ENCODE results near the gene PLP1.

PLP1 gene

DNA sequence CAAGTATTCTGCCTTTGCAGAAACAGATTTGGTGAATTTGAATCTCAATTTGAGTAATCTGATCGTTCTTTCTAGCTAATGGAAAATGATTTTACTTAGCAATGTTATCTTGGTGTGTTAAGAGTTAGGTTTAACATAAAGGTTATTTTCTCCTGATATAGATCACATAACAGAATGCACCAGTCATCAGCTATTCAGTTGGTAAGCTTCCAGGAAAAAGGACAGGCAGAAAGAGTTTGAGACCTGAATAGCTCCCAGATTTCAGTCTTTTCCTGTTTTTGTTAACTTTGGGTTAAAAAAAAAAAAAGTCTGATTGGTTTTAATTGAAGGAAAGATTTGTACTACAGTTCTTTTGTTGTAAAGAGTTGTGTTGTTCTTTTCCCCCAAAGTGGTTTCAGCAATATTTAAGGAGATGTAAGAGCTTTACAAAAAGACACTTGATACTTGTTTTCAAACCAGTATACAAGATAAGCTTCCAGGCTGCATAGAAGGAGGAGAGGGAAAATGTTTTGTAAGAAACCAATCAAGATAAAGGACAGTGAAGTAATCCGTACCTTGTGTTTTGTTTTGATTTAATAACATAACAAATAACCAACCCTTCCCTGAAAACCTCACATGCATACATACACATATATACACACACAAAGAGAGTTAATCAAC lies 15.3 kb downstream of the PLP1 start:
- Histone ChIP-seq H3K4me3 (replicated peaks; ENCODE audit: low read depth, low read length) (no peak overlapping the region), H3K36me3 (ENCODE audit: control insufficient read depth, insufficient read depth, low read length) (no peaks in the 10 kb centered on the region), H3K27me3 (replicated peaks; ENCODE audit: control insufficient read depth, insufficient read depth, low read length) (no peaks in the 10 kb centered on the region)
- DNase-seq (ENCODE audit: extremely low read depth, insufficient read length): no peak
- TF ChIP-seq CTCF (IDR thresholded peaks at IDR 0.05; ENCODE audit: insufficient read depth, low read length, poor library complexity, severe bottlenecking): no peak

DNA sequence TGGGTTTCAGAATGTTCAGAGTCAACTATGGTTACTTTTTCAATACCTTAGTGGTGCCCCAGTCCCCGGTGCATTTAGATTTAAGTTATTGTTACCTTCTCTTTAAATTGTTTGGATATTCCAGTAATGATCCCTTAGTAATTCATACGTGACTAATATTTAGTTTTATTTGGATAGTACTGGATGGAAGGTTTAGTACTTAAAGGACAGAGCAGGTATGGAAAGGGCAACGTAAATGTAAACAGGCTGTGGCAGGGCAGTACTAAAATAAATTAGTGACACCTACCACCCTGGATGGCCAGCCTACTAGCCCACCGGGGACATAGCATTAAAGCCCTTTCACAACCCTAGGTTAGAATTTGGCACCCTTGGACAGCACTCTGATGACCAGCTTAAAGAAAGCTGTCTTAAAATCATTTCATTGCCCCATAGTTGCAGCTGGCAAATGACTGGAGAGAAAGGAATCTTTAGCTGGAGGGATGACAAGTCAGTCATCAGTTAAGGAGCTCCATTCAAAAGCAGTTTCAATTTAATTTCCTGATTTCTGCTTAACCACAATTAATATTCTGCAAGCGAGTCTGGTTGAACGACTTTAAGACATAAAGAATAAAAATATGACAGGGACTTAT lies 16.4 kb downstream of the PLP1 start:
- Histone ChIP-seq H3K27me3 (replicated peaks; ENCODE audit: control insufficient read depth, insufficient read depth, low read length) (no peaks in the 10 kb centered on the region), H3K36me3 (ENCODE audit: control insufficient read depth, insufficient read depth, low read length) (no peaks in the 10 kb centered on the region), H3K4me3 (replicated peaks; ENCODE audit: low read depth, low read length) (no peak overlapping the region)
- no peak for TF ChIP-seq CTCF (IDR thresholded peaks at IDR 0.05; ENCODE audit: insufficient read depth, low read length, poor library complexity, severe bottlenecking)
- no peak for DNase-seq (ENCODE audit: extremely low read depth, insufficient read length)

DNA sequence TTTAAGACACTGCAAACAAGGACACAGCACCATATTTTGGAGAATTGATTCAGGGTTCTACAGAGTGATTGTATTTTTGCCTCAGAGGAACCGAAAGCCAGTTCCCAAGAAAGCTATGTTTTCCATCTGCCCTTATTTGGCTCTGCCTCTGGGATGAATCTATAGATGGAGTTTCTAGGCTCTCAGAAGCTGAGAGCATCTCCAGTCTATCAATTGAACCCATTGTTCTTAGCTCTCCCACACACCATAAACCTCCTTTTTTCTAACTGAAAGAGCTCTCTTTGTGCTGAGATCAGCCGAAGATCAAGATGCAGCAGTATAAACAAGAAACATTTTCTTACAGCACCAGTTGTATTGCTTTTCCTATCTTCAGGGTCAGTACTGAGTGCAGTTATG lies 16.9 kb downstream of the PLP1 start:
- no peak overlapping the region for H3K4me3 ChIP-seq (replicated peaks; ENCODE audit: low read depth, low read length)
- no peaks in the 10 kb centered on the region for H3K27me3 ChIP-seq (replicated peaks; ENCODE audit: control insufficient read depth, insufficient read depth, low read length)
- no peaks in the 10 kb centered on the region for H3K36me3 ChIP-seq (ENCODE audit: control insufficient read depth, insufficient read depth, low read length)
- no peak for TF ChIP-seq CTCF (IDR thresholded peaks at IDR 0.05; ENCODE audit: insufficient read depth, low read length, poor library complexity, severe bottlenecking)
- no peak for DNase-seq (ENCODE audit: extremely low read depth, insufficient read length)

GRCh38 chrX:103794119-103794518 lies 17.5 kb downstream of the PLP1 start:
- DNase-seq (ENCODE audit: extremely low read depth, insufficient read length): no peak
- H3K4me3 ChIP-seq (replicated peaks; ENCODE audit: low read depth, low read length): no peak overlapping the region
- H3K36me3 ChIP-seq (ENCODE audit: control insufficient read depth, insufficient read depth, low read length): no peaks in the 10 kb centered on the region
- no peaks in the 10 kb centered on the region for H3K27me3 ChIP-seq (replicated peaks; ENCODE audit: control insufficient read depth, insufficient read depth, low read length)
- no peak for TF ChIP-seq CTCF (IDR thresholded peaks at IDR 0.05; ENCODE audit: insufficient read depth, low read length, poor library complexity, severe bottlenecking)

GRCh38 chrX:103797691-103798090 lies 21.1 kb downstream of the PLP1 start:
- no peaks in the 10 kb centered on the region for H3K36me3 ChIP-seq (ENCODE audit: control insufficient read depth, insufficient read depth, low read length)
- no peak for TF ChIP-seq CTCF (IDR thresholded peaks at IDR 0.05; ENCODE audit: insufficient read depth, low read length, poor library complexity, severe bottlenecking)

More at GRCh38 chrX:103797691-103798090, 21.1 kb downstream of the PLP1 start:
- H3K27me3 ChIP-seq (replicated peaks; ENCODE audit: control insufficient read depth, insufficient read depth, low read length): no peaks in the 10 kb centered on the region
- no peak overlapping the region for H3K4me3 ChIP-seq (replicated peaks; ENCODE audit: low read depth, low read length)
- no peak for DNase-seq (ENCODE audit: extremely low read depth, insufficient read length)
